Transverse colon (tissue), 3 donors: ENCODE data around the gene SH3BGR.

Source experiments
- EP300 ChIP-seq: sonication (generic); formaldehyde crosslinking; IDR thresholded peaks from one replicate; pipeline ENCODE4 v1.6.1; 2017; ENCODE audit warnings: antibody characterized with exemption, low read depth
- TF ChIP-seq, protein P1 (sequence below), 5 experiments: fragments of 200-600 bp in 3 of 5; fragments of 450-650 bp in 2 of 5; sonication (generic) in 3 of 5; IDR thresholded peaks; 1 replicate in 2 of 5; 2 replicates in 3 of 5; pipeline ENCODE4 v1.5.1; 2016 to 2017; ENCODE audit warnings: antibody characterized with exemption in 5 of 5, inconsistent platforms in 3 of 5, mild to moderate bottlenecking in 2 of 5, moderate library complexity in 1 of 5

DNA sequence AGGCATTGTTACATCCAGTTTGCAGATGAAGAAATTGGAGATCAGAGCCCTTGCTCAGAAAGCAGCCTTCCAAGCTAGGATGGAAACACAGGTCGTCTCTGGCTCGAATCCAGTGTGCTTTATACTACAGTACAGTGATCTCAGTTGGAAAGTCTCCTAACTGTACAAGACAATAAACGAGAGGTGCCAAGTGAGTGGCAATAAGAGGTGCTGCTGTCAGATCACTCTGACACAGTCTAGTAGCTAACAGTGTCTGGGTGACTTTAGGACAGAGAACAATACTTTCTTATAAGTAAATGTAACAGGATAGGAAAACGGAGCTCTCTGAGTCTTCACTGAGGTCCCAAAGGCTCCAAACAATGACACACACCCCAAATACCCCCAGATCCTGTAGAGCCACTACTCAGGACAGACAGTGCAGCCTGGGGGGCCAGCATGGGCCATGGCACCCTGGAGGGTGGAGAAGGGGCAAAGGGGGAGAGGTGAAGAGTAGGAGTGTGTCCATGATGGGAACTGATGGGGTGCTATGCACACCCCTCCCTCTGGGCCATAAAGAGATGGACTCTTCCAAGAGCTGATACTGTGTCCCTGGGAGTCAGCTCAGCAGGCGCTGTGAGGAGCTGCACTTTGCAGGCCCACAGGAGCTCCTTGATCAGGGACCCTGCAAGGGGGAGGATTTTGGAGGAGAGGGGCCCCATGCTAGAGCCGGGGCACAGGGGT lies 3.3 kb downstream of the SH3BGR start:
- TF ChIP-seq, protein P1, sequence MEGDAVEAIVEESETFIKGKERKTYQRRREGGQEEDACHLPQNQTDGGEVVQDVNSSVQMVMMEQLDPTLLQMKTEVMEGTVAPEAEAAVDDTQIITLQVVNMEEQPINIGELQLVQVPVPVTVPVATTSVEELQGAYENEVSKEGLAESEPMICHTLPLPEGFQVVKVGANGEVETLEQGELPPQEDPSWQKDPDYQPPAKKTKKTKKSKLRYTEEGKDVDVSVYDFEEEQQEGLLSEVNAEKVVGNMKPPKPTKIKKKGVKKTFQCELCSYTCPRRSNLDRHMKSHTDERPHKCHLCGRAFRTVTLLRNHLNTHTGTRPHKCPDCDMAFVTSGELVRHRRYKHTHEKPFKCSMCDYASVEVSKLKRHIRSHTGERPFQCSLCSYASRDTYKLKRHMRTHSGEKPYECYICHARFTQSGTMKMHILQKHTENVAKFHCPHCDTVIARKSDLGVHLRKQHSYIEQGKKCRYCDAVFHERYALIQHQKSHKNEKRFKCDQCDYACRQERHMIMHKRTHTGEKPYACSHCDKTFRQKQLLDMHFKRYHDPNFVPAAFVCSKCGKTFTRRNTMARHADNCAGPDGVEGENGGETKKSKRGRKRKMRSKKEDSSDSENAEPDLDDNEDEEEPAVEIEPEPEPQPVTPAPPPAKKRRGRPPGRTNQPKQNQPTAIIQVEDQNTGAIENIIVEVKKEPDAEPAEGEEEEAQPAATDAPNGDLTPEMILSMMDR (IDR thresholded peaks at IDR 0.05): no peak
- TF ChIP-seq EP300: no peak
